Measurements from ENCODE around the gene SRRM5. TPM values are rescaled to one million over a fixed set of nuclear protein-coding genes. Genes with fewer than 3 reads are reported as not detected.

SRRM5 gene
- total RNA-seq, 1 experiment from 2014 or later: 0.62 TPM

- TF ChIP-seq EZH2 (IDR thresholded peaks at IDR 0.05; ENCODE audit: borderline replicate concordance, low read depth, low read length, poor library complexity, severe bottlenecking) (no peak), CTCF (conservative IDR thresholded peaks at IDR 0.05; ENCODE audit: low read depth, low read length) (no peak)
- Histone ChIP-seq H3K4me3 (ENCODE audit: low read depth, low read length, poor library complexity, severe bottlenecking) (no peak overlapping the region), H3K9me3 (ENCODE audit: low read depth, low read length, poor library complexity, severe bottlenecking) (no peaks in the 10 kb centered on the region), H3K4me1 (ENCODE audit: insufficient read depth, low read length, poor library complexity, severe bottlenecking) (peaks cover 9% of the 10 kb centered on the region), H3K36me3 (ENCODE audit: insufficient read depth, low read length, poor library complexity, severe bottlenecking) (peaks cover 4% of the 10 kb centered on the region), H3K27ac (ENCODE audit: low read depth, low read length, poor library complexity, severe bottlenecking) (no peak overlapping the region), H3K27me3 (replicated peaks; ENCODE audit: insufficient read depth, low read depth, low read length, poor library complexity) (no peaks in the 10 kb centered on the region)
- intact Hi-C loops (cut with micrococcal nuclease; ENCODE audit: unreplicated experiment): no loop called here
- POLR2A ChIA-PET (ENCODE audit: low non-redundant PET): interaction anchor here (0.6 kb wide), 1 partner anchor 138 kb away, joined by 3 read pairs; no protein-coding TSS in a partner anchor
- no TSS peak for BruUV-seq (replicated peaks)
- CTCF ChIA-PET: no interaction called here
- no peak for DNase-seq (ENCODE audit: low spot score)
Measured at GRCh38 chr19:43643326-43643725, 31.4 kb downstream of the SRRM5 start.

- Histone ChIP-seq H3K9me3 (ENCODE audit: low read depth, low read length, poor library complexity, severe bottlenecking) (no peaks in the 10 kb centered on the region), H3K27me3 (replicated peaks; ENCODE audit: insufficient read depth, low read depth, low read length, poor library complexity) (no peaks in the 10 kb centered on the region), H3K4me1 (ENCODE audit: insufficient read depth, low read length, poor library complexity, severe bottlenecking) (peaks cover under 1% of the 10 kb centered on the region), H3K27ac (ENCODE audit: low read depth, low read length, poor library complexity, severe bottlenecking) (no peak overlapping the region), H3K36me3 (ENCODE audit: insufficient read depth, low read length, poor library complexity, severe bottlenecking) (peaks cover 12% of the 10 kb centered on the region), H3K4me3 (ENCODE audit: low read depth, low read length, poor library complexity, severe bottlenecking) (no peak overlapping the region)
- CTCF ChIA-PET: interaction anchor here (0.6 kb wide), 1 partner anchor 123 kb away, joined by 3 read pairs; no protein-coding TSS in a partner anchor
- BruUV-seq (replicated peaks): no TSS peak
- intact Hi-C loops (cut with micrococcal nuclease; ENCODE audit: unreplicated experiment): no loop called here
- POLR2A ChIA-PET (ENCODE audit: low non-redundant PET): no interaction called here
- DNase-seq (ENCODE audit: low spot score): no peak
- no peak for TF ChIP-seq CTCF (conservative IDR thresholded peaks at IDR 0.05; ENCODE audit: low read depth, low read length)
- TF ChIP-seq EZH2 (IDR thresholded peaks at IDR 0.05; ENCODE audit: borderline replicate concordance, low read depth, low read length, poor library complexity, severe bottlenecking): no peak
Measured at GRCh38 chr19:43644181-43644580, 32.3 kb downstream of the SRRM5 start.

GRCh38 chr19:43648633-43649032 is 36.7 kb downstream of the SRRM5 start:
- no peak for DNase-seq (ENCODE audit: low spot score)
- CTCF ChIA-PET: no interaction called here
- Histone ChIP-seq H3K36me3 (ENCODE audit: insufficient read depth, low read length, poor library complexity, severe bottlenecking) (peaks cover 30% of the 10 kb centered on the region), H3K27me3 (replicated peaks; ENCODE audit: insufficient read depth, low read depth, low read length, poor library complexity) (no peaks in the 10 kb centered on the region), H3K4me3 (ENCODE audit: low read depth, low read length, poor library complexity, severe bottlenecking) (no peak overlapping the region), H3K27ac (ENCODE audit: low read depth, low read length, poor library complexity, severe bottlenecking) (no peak overlapping the region), H3K4me1 (ENCODE audit: insufficient read depth, low read length, poor library complexity, severe bottlenecking) (no peaks in the 10 kb centered on the region), H3K9me3 (ENCODE audit: low read depth, low read length, poor library complexity, severe bottlenecking) (no peaks in the 10 kb centered on the region)
- no peak for TF ChIP-seq CTCF (conservative IDR thresholded peaks at IDR 0.05; ENCODE audit: low read depth, low read length)
- no peak for TF ChIP-seq EZH2 (IDR thresholded peaks at IDR 0.05; ENCODE audit: borderline replicate concordance, low read depth, low read length, poor library complexity, severe bottlenecking)
- POLR2A ChIA-PET (ENCODE audit: low non-redundant PET): no interaction called here
- intact Hi-C loops (cut with micrococcal nuclease; ENCODE audit: unreplicated experiment): no loop called here
- no TSS peak for BruUV-seq (replicated peaks)
